ENCODE results near the gene SLC39A11.
"Not testable (repeated sequence)": the region's sequence is repeated elsewhere in the genome, so short reads cannot be mapped to it uniquely, and the experiment has no call there.

Gene SLC39A11

DNA sequence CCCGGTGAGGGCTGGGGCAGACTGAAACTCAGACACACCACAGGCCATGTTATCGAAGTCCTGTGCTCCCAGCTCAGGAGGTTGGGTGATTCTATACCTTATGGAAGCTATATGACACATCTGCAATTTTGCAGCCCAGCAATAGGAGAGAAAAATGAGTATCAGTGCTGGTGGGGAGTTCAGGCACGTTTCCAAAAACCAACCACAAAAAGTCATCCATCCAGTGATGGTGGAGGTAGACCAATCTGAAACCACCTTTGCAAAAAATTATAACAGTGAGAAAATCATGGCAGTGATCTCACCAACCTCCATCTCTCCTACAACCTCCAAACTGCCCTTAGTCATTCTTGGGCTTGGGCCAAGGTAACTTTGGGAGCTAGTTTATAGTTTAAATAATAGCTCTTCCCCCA lies 327.9 kb downstream of the SLC39A11 start:
- TF ChIP-seq, protein P1, sequence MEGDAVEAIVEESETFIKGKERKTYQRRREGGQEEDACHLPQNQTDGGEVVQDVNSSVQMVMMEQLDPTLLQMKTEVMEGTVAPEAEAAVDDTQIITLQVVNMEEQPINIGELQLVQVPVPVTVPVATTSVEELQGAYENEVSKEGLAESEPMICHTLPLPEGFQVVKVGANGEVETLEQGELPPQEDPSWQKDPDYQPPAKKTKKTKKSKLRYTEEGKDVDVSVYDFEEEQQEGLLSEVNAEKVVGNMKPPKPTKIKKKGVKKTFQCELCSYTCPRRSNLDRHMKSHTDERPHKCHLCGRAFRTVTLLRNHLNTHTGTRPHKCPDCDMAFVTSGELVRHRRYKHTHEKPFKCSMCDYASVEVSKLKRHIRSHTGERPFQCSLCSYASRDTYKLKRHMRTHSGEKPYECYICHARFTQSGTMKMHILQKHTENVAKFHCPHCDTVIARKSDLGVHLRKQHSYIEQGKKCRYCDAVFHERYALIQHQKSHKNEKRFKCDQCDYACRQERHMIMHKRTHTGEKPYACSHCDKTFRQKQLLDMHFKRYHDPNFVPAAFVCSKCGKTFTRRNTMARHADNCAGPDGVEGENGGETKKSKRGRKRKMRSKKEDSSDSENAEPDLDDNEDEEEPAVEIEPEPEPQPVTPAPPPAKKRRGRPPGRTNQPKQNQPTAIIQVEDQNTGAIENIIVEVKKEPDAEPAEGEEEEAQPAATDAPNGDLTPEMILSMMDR (conservative IDR thresholded peaks at IDR 0.05; ENCODE audit: low read depth, low read length): no peak
- DNase-seq (ENCODE audit: low read depth): peak; percentile 21
- H3K4me3 ChIP-seq (ENCODE audit: low read depth, low read length): no peak overlapping the region

DNA sequence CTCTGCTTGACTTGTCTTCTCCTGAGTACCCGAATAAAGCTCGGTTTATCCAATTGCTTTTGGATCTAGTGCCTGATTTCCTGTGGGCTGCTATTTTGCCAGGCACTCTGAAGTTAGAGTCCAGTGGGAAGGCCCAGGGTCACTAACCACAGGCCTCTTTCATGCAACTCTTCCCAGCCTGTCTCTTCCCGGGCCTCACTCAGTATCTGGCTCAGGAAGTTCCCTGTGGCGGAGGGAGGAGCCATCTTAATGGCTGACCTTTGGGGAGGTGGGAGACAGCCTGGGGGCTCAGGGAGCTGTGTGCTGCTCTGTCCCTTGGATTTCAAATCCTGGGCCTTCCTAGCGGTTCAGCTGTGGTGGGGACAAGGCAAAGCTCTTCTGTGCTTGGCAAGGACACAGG lies 328.5 kb downstream of the SLC39A11 start:
- no peak overlapping the region for H3K4me3 ChIP-seq (ENCODE audit: low read depth, low read length)
- DNase-seq (ENCODE audit: low read depth): no peak
- TF ChIP-seq, protein P1 (conservative IDR thresholded peaks at IDR 0.05; ENCODE audit: low read depth, low read length): no peak

DNA sequence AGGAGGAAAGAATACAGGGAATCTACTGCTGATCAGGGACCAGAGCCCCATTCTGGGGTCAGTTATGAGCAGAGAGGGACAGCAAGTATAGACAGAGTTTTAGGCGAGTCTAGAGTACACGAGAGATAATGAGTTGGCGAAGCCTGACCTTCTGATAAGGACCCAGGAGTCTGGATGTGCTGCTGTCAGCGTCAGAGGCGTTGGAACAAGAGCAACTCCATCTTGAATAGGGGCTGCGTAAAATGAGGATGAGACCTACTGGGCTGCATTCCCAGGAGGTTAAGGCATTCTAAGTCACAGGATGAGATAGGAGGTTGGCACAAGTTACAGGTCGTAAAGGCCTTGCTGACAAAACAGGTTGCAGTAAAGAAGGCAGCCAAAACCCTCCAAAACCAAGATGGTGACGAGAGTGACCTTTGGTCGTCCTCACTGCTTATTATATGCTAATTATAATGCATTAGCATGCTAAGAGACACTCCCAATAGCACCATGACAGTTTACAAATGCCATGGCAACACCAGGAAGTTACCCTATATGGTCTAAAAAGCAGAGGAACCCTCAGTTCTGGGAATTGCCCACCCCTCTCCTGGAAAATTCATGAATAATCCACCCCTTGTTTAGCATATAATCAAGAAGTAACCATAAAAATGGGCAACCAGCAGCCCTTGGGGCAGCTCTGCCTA lies 330.5 kb downstream of the SLC39A11 start:
- DNase-seq (ENCODE audit: low read depth); H3K4me3 ChIP-seq (ENCODE audit: low read depth, low read length): not testable (repeated sequence)

GRCh38 chr17:72761431-72761830 lies 331.1 kb downstream of the SLC39A11 start:
- H3K4me3 ChIP-seq (ENCODE audit: low read depth, low read length): no peak overlapping the region
- TF ChIP-seq, protein P1 (conservative IDR thresholded peaks at IDR 0.05; ENCODE audit: low read depth, low read length): no peak
- DNase-seq (ENCODE audit: low read depth): no peak

GRCh38 chr17:72760368-72760767 lies 332.1 kb downstream of the SLC39A11 start:
- no peak for DNase-seq (ENCODE audit: low read depth)
- TF ChIP-seq, protein P1 (conservative IDR thresholded peaks at IDR 0.05; ENCODE audit: low read depth, low read length): no peak
- no peak overlapping the region for H3K4me3 ChIP-seq (ENCODE audit: low read depth, low read length)

DNA sequence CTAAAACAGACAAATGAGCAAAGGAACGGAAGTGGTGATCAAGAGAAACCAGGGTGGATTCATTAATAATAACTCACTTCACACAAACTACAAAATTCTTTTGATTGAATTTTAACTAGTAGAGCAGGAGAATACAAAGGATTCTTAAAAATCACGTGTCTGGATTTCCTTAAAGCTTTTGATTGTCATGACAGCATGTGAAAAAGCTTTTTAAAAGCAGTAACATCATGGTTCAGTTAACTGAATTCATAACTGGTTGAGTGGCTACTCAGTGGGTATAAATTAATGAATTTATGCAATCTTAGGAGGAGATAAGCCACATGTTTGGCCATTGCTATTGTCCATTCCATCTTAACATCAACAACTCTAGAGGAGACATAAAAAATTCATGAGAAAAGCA lies 333.2 kb downstream of the SLC39A11 start:
- TF ChIP-seq, protein P1 (conservative IDR thresholded peaks at IDR 0.05; ENCODE audit: low read depth, low read length): no peak
- DNase-seq (ENCODE audit: low read depth): no peak
- H3K4me3 ChIP-seq (ENCODE audit: low read depth, low read length): no peak overlapping the region

DNA sequence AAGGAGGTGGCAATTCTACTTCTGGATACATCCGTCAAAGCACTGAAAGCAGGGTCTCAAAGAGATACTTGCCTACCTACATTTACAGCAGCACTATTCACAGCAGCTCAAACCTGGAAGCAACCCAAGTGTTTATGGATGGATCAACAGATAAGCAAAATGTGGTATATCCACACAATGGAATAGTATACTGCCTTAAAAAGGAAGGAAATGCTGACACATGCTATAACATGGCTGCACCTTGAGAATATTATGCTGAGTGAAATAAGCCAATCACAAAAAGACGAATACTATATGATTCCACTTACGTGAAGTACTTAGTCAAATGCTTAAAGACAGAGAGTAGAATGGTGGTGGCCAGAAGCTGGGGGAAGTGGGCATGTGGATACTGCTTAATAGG lies 336.2 kb downstream of the SLC39A11 start:
- no peak for DNase-seq (ENCODE audit: low read depth)
- H3K4me3 ChIP-seq (ENCODE audit: low read depth, low read length): no peak overlapping the region
- TF ChIP-seq, protein P1 (conservative IDR thresholded peaks at IDR 0.05; ENCODE audit: low read depth, low read length): no peak
